CMK (cell line): ENCODE data around the gene CHST1.

ENCODE experiments used
- DNase-seq: peaks from one replicate; pipeline ENCODE4 v3.0.0-alpha.2; 2010; ENCODE audit warnings: low read depth

Gene CHST1

GRCh38 chr11:45674481-45675190, 9.2 kb upstream of the CHST1 start:
- DNase-seq, result no peak

GRCh38 chr11:45673441-45673840, 8.0 kb upstream of the CHST1 start:
- no peak for DNase-seq

- DNase-seq, result no peak
These were observed 7.2 kb upstream of the CHST1 start for GRCh38 chr11:45672593-45672992.

GRCh38 chr11:45671246-45672171, 6.1 kb upstream of the CHST1 start:
- DNase-seq, result no peak

GRCh38 chr11:45670386-45671135, 5.1 kb upstream of the CHST1 start:
- DNase-seq, result no peak

- DNase-seq, result no peak
These were observed 4.5 kb upstream of the CHST1 start for GRCh38 chr11:45669956-45670355.

- DNase-seq, result no peak
These were observed 3.7 kb upstream of the CHST1 start for GRCh38 chr11:45669146-45669545.

- DNase-seq, result no peak
These were observed 2.7 kb upstream of the CHST1 start for GRCh38 chr11:45667929-45668680.

- no peak for DNase-seq
These were observed 1.5 kb upstream of the CHST1 start for GRCh38 chr11:45666648-45667642.

GRCh38 chr11:45665933-45666647, 668 bp upstream of the CHST1 start:
- DNase-seq, result no peak

- no peak for DNase-seq
These were observed 831 bp downstream of the CHST1 start for GRCh38 chr11:45664376-45665205.

- no peak for DNase-seq
These were observed 1.7 kb downstream of the CHST1 start for GRCh38 chr11:45663486-45664375.

- no peak for DNase-seq
These were observed 2.5 kb downstream of the CHST1 start for GRCh38 chr11:45662665-45663485.

GRCh38 chr11:45662096-45662664, 3.2 kb downstream of the CHST1 start:
- no peak for DNase-seq

- no peak for DNase-seq
These were observed 3.9 kb downstream of the CHST1 start for GRCh38 chr11:45661439-45662055.

GRCh38 chr11:45660729-45661438, 4.5 kb downstream of the CHST1 start:
- no peak for DNase-seq
